Occipital lobe (tissue), 2 donors: ENCODE results near the gene UROD. TPM values are rescaled to one million over a fixed set of nuclear protein-coding genes. Genes with fewer than 3 reads are reported as not detected.
A peak's percentile ranks its signal among the peaks of the same experiment; 100 is the strongest.
"Not testable (repeated sequence)": the region's sequence is repeated elsewhere in the genome, so short reads cannot be mapped to it uniquely, and the experiment has no call there.

ENCODE experiments used
- DNase-seq: peaks from one replicate; lab custom pipeline; 2025; lab: John Stamatoyannopoulos, UW
- total RNA-seq: library from RNA; depleted of rRNA; stranded (reverse); fragments of >200 nt; gene quantifications from one replicate; pipeline ENCODE4 v1.2.3, GENCODE V29; 2014

UROD gene
- 61.8 TPM for total RNA-seq

DNA sequence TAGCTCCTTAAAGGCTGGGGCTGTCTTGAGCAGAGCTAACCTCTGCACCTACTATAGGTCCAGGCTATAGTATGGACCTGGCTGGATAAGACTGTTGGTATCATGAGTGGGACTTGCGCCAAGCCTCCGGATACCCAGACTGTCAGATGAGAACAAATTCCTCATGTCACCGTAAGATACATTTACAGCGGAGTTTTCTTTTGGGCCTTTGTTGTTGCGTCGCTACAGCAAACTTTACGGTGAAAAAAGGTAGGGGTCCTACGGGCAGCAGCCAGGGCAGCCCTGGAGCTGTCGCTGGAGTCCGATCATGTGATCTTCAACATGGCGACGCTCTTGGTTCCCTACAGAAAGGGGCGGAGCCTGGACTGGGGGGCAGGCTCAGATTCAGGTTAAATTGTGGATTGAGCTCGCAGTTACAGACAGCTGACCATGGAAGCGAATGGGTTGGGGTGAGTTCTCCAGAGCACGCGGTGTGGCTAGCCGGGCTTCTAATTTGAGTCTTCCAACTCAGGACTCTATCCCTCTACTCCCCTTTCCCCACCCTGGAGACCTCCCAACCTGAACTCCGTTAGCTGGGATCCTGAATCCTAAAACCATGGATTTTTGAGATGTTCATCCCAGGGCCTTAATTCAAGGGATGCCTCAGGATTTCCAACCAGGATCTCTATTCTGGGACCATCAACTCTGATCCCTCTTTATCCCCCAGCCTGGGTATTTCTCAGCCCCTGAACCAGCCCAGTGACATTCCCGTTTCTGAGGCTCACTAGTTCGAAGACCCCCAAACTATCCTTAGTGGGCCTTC is at the start of gene UROD:
Gene UROD (plus strand): TSS at position 418 of the 802 bp plus-strand sequence. CDS start 12 bp downstream, at position 430.
- peak; percentile 85 for DNase-seq

DNA sequence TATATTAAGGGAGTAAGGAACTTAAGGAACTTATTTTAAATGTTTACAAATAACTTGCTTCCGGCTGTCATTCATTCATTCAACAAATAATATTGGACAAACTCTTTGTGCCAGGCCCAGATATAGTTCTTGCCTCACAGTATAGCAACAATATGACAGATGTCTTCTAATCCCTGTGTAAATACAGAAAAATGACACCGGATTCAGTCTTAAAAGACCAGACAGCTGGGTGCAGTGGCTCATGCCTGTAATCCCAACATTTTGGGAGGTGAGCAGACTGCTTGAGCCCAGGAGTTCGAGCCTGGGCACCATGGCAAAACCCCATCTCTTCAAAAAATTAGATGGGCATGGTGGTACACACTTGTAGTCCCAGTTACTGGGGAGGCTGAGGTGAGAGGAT is 49.3 kb upstream of the UROD start:
- DNase-seq: no peak

DNA sequence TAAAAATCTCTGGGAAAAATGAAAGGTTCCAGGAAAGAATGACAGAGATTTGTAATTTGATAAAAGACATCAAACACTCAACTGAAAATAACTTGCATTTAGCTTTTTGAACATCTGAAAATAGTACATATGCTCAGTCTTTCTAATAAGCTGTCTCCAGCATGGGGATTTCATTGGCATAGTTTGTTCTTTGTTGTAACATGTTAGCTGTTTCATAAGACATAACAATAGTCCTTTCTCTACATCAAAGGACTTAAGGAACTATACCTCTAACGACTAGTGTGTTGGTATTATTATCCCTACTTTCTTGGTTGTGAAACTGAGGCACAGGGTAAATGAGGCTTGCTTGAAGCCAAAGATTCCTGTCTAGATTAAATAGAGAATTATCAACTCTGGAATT is 47.7 kb upstream of the UROD start:
- DNase-seq: no peak

DNA sequence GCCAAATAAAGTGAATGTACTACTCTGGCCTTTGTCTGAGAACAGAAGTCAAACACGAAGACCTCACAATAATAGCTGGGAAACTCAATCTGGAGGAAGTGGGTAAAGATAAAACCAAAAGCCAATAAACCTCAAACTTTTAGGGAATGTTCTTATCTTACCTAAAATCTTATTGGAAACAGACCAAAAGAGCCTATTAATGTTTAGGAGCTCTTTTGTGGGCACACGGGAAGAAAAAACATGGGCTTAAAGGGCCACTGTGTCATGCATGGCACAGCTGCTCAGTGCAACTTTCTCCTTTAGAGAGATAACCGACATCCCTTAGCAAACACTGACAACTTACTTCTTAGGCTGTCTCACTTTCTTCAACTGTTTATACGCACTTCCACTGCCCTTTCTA is 41.7 kb upstream of the UROD start:
- no peak for DNase-seq

DNA sequence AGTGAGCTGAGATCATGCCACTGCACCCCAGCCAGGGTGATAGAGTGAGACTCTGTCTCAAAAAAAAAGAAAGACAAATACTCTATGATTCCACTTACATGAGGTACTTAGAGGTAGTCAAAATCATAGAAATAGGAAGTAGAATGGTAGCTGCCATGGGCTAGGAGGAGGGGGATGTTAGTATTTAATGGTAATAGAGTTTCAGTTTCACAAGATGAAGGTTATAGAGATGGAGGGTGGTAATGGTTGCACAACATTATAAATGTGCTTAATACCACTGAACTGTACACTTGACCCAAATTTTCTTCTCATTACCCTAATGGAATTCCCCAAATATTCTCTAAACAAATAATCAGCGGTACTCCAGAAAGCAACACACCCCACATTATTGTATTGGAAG is 38.4 kb upstream of the UROD start:
- DNase-seq: no peak

DNA sequence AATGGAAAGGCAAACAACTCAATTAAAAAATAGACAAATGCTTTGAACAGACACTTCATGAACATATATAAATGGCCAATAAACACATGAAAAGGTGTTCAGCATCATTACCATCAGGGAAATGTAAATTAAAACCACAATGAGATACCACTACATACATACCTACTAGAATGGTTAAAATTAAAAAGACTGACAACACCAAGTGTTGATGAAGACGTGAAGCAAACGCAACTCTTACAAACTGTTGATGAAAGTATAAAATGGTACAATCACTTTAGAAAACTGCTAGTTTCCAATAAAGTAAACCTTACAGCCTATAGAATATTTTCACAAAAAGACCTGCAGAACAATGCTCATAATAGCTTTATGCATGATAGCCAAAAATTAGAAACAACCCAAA is 35.8 kb upstream of the UROD start:
- no peak for DNase-seq

DNA sequence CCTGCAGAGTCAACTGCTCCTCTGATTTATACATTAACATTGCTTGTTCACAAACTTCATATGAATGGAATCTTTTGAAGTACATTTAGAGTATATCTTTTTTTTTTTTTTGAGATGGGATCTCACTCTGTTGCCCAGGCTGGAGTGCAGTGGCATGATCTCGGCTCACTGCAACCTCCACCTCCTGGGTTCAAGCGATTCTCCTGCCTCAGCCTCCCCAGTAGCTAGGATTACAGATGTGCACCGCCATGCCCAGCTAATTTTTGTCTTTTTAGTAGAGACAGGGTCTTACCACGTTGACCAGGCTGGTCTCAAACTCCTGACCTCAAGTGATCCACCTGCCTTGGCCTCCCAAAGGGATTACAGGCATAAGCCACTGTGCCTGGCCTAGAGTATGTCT is 34.7 kb upstream of the UROD start:
- DNase-seq: not testable (repeated sequence)

DNA sequence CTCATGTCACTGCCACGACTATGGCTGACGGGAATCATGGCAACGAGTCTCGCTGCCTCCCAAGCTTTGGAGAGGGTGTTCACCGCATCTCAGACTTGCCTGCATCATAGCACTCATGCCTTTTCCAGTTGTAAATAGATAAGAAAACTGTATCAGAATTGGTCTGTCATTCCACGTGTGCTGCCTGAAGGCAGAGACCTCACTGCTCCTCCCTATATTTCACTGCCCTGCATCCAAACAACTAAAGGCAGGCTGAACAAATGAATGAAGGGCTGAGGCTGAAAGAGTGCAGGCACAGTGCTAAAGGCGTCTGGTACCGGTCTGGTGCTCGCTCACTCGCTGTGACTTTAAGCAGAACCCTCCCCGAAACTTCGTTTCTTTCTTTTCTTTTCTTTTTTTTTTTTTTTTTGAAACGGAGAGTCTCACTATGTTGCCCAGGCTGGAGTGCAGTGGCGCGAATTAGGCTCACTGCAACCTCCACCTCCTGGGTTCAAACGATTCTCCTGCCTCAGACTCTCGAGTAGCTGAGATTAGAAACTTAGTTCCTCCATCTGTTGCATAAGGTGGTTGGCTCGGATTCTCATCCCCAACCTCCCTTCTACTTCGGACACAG is 26.2 kb upstream of the UROD start:
- DNase-seq: no peak

DNA sequence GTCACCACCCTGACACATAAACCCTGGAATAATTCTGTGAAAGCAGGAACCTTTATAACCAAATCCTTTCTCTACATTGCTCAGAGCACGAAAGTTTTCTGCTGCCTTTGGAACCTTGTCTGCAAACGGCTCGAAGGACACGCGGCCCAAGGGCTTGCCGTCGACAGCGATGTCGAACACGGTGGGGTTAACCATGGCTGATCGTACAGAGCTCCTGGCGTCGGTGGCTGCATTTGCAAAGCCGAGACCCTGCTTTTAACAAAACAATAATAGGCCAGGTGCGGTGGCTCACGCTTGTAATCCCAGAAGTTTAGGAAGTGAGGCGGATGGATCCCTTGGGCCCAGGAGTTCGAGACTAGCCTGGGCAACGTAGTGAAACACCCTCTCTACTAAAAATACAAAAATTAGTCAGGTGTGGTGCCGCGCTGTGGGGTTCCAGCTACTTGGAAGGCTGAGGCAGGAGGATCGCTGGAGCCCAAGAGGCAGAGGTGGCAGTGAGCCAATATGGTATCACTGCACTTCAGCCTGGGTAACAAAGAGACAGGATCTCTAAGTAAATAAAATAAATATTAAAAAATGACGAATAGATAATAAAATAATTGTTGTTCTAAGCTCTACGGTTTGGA is 23.4 kb upstream of the UROD start:
- DNase-seq: no peak

DNA sequence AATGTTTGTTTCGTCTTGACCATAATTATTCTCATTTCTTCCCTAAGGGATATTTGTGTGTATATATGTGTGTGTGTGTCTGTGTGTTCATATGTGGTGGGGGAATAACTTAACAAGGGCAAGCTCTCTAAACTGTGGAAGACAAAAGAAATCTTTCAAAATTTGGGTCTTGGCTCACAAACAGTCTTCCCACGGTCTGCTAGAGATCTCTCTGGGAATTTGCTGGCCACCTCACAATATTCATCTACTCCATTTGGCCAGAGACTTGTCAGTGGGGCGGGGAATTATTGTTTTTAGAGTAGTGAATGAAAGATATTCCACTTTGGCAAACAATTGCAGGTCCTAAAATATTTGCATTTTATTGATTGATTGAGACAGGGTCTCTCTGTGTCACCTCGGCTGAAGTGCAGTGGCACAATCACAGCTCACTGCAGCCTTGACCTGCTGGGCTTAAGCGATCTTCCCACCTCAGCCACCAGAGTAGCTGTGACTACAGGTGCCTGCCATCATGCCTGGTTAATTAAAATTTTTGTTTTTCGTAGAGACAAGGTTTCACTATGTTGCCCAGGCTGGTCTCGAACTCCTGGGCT is 17.6 kb upstream of the UROD start:
- no peak for DNase-seq

DNA sequence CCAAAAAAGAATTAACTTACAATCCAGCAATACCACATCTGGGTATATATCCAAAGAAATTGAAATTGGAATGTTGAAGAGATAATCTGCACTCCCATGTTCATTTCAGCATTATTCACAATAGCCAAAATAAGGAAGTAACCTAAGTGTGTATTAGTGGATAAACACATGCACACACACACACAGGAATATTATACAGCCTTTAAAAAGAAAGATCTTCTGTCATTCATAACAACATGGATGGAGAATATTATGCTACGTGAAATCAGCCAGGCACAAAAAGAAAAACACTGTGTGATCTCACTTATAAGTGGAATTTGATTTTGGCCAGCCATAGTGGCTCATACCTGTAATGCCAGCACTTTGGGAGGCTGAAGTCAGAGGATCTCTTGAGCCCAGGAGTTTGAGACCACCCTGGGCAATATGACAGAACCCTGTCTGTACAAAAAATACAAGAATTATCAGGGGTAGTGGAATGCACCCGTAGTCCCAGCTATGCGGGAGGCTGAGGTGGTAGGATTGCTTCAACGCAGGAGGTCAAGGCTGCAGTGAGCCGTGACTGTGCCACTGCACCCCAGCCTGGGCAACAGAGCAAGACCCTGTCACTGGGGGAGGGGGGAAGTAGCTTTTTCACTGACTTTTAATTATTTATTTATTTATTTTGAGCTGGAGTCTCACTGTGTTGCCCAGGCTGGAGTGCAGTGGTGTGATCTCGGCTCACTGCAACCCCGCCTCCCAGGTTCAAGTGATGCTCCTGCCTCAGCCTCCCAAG is 16.4 kb upstream of the UROD start:
- DNase-seq: no peak

DNA sequence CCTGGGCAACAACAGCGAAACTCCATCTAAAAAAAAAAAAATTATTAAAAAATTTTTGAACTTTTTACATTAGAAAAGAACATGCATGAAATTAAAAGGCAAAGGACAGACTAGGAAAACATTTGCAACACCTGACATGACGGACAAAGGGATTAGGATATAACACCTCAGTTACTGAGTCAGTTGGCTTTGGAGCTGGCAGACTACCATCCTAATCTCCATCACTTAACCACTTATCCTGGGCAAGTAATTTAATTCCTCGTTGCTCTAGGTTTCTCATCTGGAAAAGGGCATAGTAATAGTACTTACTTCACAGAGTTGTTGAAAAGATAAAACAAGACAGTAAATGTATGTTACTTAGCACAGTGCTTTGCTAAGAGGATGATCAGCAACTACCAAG is 12.8 kb upstream of the UROD start:
- DNase-seq: no peak

DNA sequence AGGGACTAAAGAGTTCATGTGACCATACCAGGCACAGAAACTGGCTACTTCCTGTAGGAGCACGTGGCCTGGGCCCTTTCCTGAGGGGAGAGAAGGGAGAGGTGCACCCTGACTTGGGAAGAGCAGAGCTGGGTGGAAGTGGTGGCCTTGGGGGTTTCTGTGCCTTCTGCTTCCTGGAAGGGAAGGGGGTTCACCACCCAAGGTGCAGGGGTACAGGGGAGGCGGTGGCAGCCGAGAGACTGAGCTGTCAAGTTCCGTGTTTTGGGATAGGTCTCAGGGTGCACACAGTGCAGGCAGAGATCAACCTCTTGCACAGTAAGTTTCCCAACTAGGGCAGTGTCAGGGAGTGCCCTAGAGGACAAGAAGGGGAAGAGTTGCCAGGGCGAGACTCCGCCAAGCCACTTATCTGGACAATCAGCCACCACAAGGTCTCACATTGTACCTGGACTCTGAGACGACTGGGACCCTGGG is 11.0 kb upstream of the UROD start:
- no peak for DNase-seq

DNA sequence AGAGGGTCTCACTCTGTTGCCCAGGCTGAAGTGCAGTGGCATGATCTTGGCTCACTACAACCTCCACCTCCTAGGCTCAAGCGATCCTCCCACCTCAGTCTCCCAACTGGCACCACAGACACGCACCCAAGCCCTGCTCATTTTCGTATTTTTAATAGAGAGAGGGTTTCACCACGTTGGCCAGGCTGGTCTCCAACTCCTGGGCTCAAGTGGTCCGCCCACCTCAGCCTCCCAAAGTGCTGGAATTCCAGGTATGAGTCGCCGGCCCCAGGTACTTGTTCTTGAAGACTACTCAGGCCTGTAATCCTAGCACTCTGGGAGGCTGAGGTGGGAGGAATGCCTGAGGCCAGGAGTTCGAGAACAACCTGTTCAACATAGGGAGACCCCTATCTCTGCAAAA is 10.5 kb upstream of the UROD start:
- not testable (repeated sequence) for DNase-seq

DNA sequence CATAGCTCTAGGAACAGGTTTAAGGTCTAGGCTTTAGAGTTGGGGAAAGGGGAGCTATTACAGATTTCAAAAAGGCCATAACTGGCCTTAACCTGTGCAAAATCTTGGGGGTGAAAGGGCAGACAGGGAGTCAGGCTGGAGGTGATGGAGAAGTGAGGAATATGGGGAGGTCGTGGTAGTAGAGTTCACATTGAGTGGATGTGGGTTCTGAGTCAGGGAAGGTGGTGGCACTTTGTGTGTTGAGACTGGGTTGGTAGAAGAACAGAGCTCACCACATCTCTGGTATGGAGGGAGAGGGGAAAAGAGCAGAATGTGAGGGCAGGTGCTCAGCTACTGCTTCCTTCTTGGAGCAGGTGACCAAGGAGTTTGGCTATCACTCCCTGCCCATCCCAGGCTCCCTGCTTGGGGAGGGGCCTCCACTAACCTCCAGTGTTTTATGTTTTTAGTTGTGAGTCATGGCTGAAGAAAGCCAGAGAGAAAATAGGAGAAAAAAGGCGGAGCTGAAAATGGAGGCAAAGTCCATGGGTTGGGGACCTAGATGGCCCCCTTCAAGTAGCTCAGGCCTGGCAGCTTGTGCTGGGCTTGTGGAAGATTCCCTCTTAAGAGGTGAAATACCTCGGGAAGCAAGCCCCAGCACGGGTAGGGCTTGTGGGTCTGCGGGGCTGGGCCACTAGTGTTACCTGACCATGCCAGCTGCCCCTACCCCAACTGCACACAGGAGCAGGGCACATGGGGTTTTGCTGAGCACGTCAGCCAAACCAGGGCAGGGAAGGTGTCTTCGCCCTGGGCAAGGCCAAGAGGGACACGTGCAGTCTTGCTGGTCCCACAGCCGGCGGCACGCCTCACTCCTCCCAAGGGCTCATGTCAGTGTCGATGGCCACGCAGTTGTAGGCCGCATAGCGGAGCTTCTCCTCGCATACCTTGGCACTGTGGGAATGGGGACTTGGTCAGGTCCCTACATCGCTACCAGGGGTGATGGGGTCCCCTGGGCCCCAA is 9.1 kb upstream of the UROD start:
- DNase-seq: no peak

DNA sequence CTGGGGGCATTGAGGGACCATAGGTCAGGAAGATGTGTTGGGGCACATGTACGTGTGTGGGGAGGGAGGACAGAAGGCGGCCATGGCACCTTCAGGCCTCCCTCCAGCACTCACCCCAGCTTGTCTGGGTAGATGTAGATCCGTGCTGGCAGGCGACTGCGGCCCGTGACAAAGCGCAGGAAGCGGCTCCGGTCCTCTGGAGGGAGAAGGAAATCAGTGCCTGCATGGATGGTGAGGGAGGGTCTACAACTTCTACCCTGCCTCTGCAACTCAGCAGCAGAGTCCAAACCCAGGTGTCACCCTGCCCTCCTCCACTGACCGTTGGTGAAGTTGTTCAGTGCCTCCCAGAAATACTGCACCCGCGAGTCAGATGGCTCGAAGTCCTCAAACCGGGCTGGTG is 8.3 kb upstream of the UROD start:
- no peak for DNase-seq

DNA sequence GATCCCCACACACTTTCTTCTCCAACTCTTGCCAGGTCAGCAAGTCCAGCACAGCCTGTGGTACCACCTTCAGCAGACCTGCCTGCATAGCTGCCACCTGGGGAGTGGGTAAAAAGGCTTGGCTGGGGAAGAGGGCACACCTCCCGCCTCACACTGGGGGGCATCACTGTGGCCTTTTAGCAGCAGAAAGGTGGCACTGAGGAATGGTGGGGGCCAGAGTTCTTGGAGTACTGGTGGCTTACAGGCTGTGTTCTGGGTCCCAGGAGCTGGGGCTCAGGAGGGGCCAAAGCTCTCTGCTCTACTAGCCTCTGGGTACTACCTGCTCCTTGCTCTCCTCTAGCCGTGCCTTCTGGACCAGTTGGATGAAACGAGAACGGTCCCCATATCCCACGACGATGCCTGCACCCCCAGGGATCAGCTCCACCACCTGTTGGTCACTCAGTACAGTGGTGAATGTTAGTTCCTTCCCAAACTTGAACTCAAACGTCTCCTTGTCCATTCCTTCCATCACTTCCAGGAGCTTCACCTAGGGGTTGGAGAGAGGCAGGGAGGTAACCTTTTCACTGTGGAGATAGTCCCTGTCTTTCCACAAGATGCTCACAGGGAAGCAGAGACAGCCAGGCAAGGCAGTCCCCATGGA is 7.7 kb upstream of the UROD start:
- DNase-seq: no peak

DNA sequence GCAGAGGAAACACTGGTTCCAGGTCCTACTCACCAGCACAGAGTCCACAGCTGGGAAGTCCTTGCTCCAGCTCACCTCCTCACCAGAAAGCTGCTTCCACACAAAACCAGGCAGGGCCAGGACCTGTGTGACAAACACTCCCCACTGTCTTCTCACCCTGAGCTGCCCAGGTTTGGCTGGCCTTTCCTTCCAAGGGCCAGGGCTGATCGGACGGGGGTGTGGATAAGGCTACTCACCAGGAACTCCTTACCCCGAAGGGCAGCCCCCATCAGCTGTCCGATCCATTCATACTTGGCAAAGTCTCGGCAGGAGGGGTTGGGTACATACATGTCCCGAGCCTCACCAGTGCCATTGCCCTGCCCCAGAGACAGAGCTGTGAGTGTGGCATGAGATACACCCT is 6.3 kb upstream of the UROD start:
- no peak for DNase-seq

DNA sequence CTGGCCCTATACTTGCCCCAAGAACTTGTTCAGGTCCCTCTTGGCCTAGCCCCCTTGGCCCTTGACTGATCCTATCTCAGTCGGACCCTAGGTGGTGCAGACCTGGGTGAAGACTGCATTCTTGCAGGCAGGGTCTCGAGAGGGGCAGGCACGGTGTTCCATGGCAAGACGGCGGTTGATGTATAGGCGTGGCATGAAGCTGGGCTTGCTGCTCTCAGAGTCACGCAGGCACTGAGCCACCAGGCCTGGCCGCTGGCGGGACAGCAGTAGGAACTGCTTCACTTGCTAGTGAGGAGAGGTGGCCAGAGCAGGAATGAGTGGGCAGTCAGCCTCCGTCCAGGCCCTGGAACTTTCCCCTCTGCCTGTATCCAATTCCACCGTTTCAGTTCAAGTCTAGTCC is 4.7 kb upstream of the UROD start:
- DNase-seq: no peak

DNA sequence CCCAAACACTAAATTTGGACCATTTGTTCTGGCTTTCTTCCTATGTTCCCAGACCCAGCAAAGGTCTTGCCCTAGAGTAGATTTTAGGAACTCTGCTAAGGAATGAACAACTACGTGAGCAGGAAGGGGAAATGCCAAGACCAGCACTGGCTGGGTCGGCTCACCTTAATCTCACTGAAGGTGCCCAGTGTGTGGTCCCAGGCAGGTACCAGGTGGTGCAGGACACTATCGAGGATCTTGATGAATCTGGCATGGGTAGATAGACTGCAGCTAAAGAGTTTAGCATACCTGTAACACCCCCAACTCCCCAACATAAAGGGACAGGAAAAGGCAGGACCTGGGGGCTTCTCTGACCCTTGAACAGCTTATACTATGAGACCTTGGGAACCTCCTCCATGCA is 4.0 kb upstream of the UROD start:
- no peak for DNase-seq
